ES-I3 (cell line): ENCODE results near the gene ZNF618.

Experiments used
- H3K36me3 ChIP-seq: 2 replicates; pipeline ENCODE4 v1.6.1; 2013; ENCODE audit warnings: mild to moderate bottlenecking, low read length, control low read depth, moderate library complexity; ENCODE audit not compliant: insufficient read depth
- H3K4me1 ChIP-seq: 2 replicates; pipeline ENCODE4 v1.6.1; 2013; ENCODE audit warnings: mild to moderate bottlenecking, control low read depth, low read length; ENCODE audit not compliant: insufficient read depth
- H3K9ac ChIP-seq: 2 replicates; pipeline ENCODE4 v1.6.1; 2013; ENCODE audit warnings: low read depth, mild to moderate bottlenecking, low read length, moderate library complexity
- H3K9me3 ChIP-seq: 2 replicates; pipeline ENCODE4 v1.6.1; 2013; ENCODE audit warnings: mild to moderate bottlenecking, low read length, moderate library complexity; ENCODE audit not compliant: control insufficient read depth, insufficient read depth

ZNF618 gene

GRCh38 chr9:113978725-113979342 lies 102.7 kb downstream of the ZNF618 start:
- Histone ChIP-seq H3K9me3 (no peaks in the 10 kb centered on the region), H3K4me1 (no peaks in the 10 kb centered on the region; the same call in 1 of the 2 replicates), H3K9ac (no peak overlapping the region), H3K36me3 (no peaks in the 10 kb centered on the region)

DNA sequence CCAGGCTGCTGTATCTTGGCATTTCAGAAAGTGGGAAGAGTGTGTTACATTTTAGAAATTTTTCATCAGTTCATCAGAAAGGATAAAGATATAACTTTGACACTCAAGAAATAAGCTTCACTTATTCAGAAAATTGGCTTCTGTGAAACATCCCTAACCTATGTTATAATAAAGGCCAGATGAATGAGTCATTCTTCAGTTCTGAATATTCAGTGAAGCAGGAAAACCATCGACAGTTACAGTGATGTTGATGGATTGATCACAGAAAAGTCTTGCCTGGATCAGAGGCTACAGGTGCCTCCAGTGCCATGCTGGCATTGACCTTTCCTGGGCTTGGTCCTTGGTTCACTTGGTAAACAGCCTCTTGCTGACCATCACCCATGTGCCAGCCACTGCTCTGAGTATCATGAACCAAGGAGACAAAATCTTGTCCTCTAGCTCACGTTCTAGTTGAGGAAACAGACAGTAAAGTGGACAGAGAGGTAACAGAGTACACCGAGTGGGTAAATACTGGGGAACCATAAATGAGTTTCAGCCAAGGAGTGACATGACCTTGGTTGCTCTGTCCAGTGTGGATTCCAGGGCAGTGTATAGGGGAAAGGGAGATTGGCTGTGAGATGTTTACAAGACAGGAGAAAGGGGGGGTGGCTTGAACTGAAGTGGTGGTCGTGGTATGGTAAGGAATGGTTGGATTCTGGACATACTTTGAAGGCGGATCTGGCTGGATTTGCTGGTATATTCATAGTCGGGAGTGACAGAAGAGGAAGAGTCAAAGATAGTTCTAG lies 103.4 kb downstream of the ZNF618 start:
- Histone ChIP-seq H3K36me3 (no peaks in the 10 kb centered on the region), H3K9ac (no peak overlapping the region), H3K9me3 (no peaks in the 10 kb centered on the region), H3K4me1 (no peaks in the 10 kb centered on the region)

DNA sequence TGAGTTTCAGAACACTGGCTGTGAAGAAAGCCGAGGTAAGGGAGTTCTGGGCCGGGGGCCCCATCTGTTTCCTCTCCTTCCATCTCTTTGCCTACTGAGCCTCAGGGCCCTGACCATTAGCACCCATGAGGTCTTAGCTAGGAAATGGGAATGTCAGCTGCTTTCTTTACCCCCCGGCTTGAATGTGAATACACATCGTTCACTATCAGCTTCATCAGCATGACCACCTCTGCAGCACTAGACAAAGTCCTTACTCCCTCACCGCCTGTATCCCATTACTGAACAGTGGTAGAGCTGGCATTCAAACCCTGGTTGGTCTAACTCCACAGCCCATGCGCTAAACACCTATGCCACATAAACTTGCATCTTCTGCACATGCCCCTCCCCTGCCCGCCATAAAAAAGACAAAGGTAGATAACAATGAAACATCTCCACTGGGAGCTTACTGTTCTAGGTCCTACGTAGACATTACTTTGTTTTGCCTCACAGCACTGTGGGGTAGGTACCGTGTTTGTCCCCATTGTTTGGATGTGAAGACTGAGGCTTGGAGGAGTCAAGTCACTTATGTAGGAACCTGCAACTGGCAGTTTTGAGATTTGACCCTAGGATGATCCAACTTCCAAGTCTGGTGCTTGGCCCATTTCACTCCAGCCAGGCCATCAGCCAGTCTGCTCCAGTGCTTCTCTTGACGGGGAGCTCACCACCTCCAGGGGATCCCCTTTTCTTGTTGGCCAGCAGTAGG lies 108.7 kb downstream of the ZNF618 start:
- Histone ChIP-seq H3K4me1 (no peaks in the 10 kb centered on the region), H3K9me3 (no peaks in the 10 kb centered on the region), H3K9ac (no peak overlapping the region), H3K36me3 (no peaks in the 10 kb centered on the region)

- no peaks in the 10 kb centered on the region for H3K36me3 ChIP-seq
Measured at GRCh38 chr9:113985968-113986585, 110.0 kb downstream of the ZNF618 start.

DNA sequence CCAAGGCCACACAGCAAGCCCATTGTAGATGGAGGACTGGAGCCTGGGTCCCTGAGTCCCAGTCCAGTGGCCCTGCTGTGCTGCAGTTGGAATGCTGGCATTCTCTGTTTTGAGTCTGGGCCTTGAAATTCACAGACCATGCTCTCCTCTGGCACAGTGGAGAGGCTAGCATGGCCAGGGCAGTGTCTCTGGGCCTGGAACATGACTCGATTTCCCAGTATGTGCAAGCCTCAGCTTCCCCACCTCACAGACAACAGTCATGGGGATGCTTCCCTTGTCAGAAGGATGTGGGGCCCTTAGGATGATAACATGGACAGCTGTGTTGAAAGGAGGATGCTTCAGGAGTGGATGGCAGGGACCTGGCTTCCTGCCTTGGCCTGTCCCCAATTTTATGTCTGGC lies 110.8 kb downstream of the ZNF618 start:
- Histone ChIP-seq H3K9ac (no peak overlapping the region), H3K36me3 (no peaks in the 10 kb centered on the region), H3K4me1 (no peaks in the 10 kb centered on the region)

More at GRCh38 chr9:113985968-113986585, 110.0 kb downstream of the ZNF618 start:
- Histone ChIP-seq H3K9me3 (no peaks in the 10 kb centered on the region), H3K4me1 (no peaks in the 10 kb centered on the region), H3K9ac (no peak overlapping the region)

DNA sequence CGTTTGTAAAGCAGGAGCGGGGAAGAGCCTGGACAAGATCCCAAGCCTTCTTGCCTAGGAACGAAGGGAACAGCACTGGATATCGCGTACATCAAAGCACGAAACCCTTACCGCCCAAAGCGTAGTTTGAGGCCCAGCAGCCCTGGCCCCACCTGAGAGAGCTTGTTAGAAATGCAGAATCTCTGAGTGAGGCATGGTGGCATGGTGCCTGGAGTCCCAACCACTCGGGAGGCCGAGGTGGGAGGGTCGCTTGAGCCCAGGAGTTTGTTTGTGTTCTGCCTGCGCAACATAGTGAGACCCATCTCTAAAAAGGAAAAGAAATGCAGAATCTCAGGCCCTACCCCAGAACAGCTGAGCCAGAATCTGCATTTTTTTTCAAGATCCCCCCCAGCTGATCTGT lies 111.4 kb downstream of the ZNF618 start:
- H3K9ac ChIP-seq: no peak overlapping the region
- no peaks in the 10 kb centered on the region for H3K9me3 ChIP-seq
- H3K4me1 ChIP-seq: no peaks in the 10 kb centered on the region
- no peaks in the 10 kb centered on the region for H3K36me3 ChIP-seq

More for the DNA sequence above, 110.8 kb downstream of the ZNF618 start:
- no peaks in the 10 kb centered on the region for H3K9me3 ChIP-seq

GRCh38 chr9:113988385-113989016 lies 112.4 kb downstream of the ZNF618 start:
- no peaks in the 10 kb centered on the region for H3K36me3 ChIP-seq
- no peak overlapping the region for H3K9ac ChIP-seq
- H3K4me1 ChIP-seq: no peaks in the 10 kb centered on the region
- no peaks in the 10 kb centered on the region for H3K9me3 ChIP-seq

DNA sequence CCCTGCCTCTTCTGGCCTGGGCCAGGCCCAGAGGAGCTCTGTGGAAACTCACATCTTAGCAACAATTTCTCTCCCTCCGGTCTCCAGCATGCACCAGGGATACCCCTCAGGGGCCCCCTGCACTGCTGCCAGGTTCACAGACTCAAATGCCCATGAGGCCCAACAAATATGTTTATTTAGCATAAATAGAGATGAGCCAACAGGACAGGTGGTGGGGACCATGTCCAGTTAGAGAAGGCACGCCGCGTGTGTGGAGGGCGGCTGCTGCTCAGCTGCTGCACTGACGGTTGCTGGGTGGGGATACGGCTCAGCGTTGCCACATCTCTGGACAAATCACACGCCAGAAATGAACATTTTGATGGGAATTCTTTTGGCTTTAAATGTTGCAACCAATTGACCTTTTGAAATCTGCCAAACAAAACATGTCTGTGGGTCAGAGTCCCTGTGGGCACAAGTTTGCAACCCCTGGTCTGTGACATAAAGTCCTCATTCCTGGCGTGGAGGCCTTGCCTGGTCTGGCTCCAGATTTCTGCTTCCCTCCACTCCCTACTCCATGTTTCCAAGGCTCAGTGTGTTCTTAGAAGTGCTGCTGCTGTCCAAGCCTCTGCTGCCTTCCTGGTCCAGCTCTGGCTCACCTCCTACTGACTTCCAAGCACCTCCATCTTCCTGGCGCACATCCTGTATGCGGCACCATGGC lies 113.1 kb downstream of the ZNF618 start:
- Histone ChIP-seq H3K36me3 (no peaks in the 10 kb centered on the region), H3K9me3 (no peaks in the 10 kb centered on the region), H3K9ac (no peak overlapping the region), H3K4me1 (no peaks in the 10 kb centered on the region)

GRCh38 chr9:113989714-113990569 lies 113.8 kb downstream of the ZNF618 start:
- Histone ChIP-seq H3K4me1 (no peaks in the 10 kb centered on the region), H3K9me3 (no peaks in the 10 kb centered on the region), H3K9ac (no peak overlapping the region), H3K36me3 (no peaks in the 10 kb centered on the region)

DNA sequence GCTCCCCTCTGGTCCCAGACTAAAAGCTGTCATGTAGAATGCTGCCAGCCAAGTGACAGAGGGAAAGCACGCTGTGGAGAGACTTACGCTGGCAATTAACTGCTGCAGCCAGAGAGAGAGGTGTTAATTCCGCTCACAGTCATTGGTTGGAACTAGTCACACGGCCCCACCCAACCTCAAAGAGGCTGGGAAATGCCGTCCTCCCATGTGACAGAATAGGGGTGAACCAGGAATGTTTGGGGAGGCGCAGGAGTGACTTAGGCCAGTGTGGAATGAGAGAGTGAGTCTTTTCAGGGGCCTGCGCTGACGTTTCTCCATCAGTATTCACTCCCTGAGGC lies 114.4 kb downstream of the ZNF618 start:
- Histone ChIP-seq H3K9ac (no peak overlapping the region), H3K36me3 (no peaks in the 10 kb centered on the region), H3K9me3 (no peaks in the 10 kb centered on the region), H3K4me1 (no peaks in the 10 kb centered on the region)

GRCh38 chr9:113990975-113991471 lies 114.9 kb downstream of the ZNF618 start:
- H3K9ac ChIP-seq: no peak overlapping the region
- H3K9me3 ChIP-seq: no peaks in the 10 kb centered on the region
- H3K4me1 ChIP-seq: no peaks in the 10 kb centered on the region
- H3K36me3 ChIP-seq: no peaks in the 10 kb centered on the region

- no peaks in the 10 kb centered on the region for H3K9me3 ChIP-seq
- no peak overlapping the region for H3K9ac ChIP-seq
- no peaks in the 10 kb centered on the region for H3K36me3 ChIP-seq
- no peaks in the 10 kb centered on the region for H3K4me1 ChIP-seq
Measured at GRCh38 chr9:113991714-113992113, 115.6 kb downstream of the ZNF618 start.
